Measurements from ENCODE around the gene TICAM2. TPM values are rescaled to one million over a fixed set of nuclear protein-coding genes. Genes with fewer than 3 reads are reported as not detected.
A peak's percentile ranks its signal among the peaks of the same experiment; 100 is the strongest.

The TICAM2 gene
- total RNA-seq, 2 donors from 2014 or later: 1.9 TPM

GRCh38 chr5:115553082-115553481, 49.2 kb downstream of the TICAM2 start:
- intact Hi-C loops (cut with DNase I): no loop called here
- Histone ChIP-seq H3K4me1 (replicated peaks) (no peaks in the 10 kb centered on the region), H3K4me3 (no peak overlapping the region), H3K27me3 (replicated peaks; ENCODE audit: insufficient read depth) (no peaks in the 10 kb centered on the region), H3K27ac (no peak overlapping the region), H3K36me3 (no peaks in the 10 kb centered on the region), H3K9me3 (no peaks in the 10 kb centered on the region)
- no peak for TF ChIP-seq POLR2A (IDR thresholded peaks at IDR 0.05)
- TF ChIP-seq POLR2AphosphoS5 (IDR thresholded peaks at IDR 0.05): no peak
- TF ChIP-seq, protein P1, sequence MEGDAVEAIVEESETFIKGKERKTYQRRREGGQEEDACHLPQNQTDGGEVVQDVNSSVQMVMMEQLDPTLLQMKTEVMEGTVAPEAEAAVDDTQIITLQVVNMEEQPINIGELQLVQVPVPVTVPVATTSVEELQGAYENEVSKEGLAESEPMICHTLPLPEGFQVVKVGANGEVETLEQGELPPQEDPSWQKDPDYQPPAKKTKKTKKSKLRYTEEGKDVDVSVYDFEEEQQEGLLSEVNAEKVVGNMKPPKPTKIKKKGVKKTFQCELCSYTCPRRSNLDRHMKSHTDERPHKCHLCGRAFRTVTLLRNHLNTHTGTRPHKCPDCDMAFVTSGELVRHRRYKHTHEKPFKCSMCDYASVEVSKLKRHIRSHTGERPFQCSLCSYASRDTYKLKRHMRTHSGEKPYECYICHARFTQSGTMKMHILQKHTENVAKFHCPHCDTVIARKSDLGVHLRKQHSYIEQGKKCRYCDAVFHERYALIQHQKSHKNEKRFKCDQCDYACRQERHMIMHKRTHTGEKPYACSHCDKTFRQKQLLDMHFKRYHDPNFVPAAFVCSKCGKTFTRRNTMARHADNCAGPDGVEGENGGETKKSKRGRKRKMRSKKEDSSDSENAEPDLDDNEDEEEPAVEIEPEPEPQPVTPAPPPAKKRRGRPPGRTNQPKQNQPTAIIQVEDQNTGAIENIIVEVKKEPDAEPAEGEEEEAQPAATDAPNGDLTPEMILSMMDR (IDR thresholded peaks at IDR 0.05): no peak
- DNase-seq (ENCODE audit: low spot score): no peak
- WGBS: 97% methylated on average over 4 of the region's 4 CpGs

GRCh38 chr5:115551415-115551814, 50.9 kb downstream of the TICAM2 start:
- DNase-seq (ENCODE audit: low spot score): no peak
- Histone ChIP-seq H3K36me3 (no peaks in the 10 kb centered on the region), H3K4me1 (replicated peaks) (no peaks in the 10 kb centered on the region), H3K9me3 (no peaks in the 10 kb centered on the region), H3K27ac (no peak overlapping the region), H3K4me3 (no peak overlapping the region), H3K27me3 (replicated peaks; ENCODE audit: insufficient read depth) (no peaks in the 10 kb centered on the region)
- WGBS: 82% methylated on average over 4 of the region's 4 CpGs
- intact Hi-C loops (cut with DNase I): no loop called here
- TF ChIP-seq POLR2A (IDR thresholded peaks at IDR 0.05): no peak
- TF ChIP-seq, protein P1 (IDR thresholded peaks at IDR 0.05): no peak
- no peak for TF ChIP-seq POLR2AphosphoS5 (IDR thresholded peaks at IDR 0.05)

DNA sequence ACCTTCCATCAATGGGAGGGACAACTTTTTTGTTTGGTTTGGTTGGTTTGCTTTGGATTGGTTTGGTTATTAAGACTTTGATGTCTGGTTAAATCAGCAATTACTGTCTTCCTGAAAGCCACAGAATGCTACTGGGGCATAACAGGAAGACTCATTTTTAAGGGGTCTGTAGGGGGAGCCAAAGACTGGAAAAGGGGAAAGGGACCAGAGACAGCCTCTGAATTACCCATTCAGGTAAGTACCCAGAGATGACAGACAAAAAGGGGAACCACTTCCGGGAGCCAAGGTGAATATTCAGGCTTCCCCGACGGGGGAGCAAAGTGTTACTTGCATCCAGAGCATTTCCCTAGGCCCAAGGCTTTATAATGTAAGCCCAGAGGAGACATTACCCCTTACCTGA, 53.1 kb downstream of the TICAM2 start:
- H3K36me3 ChIP-seq: no peaks in the 10 kb centered on the region
- H3K27ac ChIP-seq: no peak overlapping the region
- TF ChIP-seq POLR2A (IDR thresholded peaks at IDR 0.05): no peak
- no peak for TF ChIP-seq POLR2AphosphoS5 (IDR thresholded peaks at IDR 0.05)
- TF ChIP-seq, protein P1 (IDR thresholded peaks at IDR 0.05): no peak
- 80% methylated on average over 3 of the region's 3 CpGs for WGBS
- H3K4me1 ChIP-seq (replicated peaks): no peaks in the 10 kb centered on the region
- H3K27me3 ChIP-seq (replicated peaks; ENCODE audit: insufficient read depth): no peaks in the 10 kb centered on the region
- intact Hi-C loops (cut with DNase I): loop anchor here (10.0 kb wide), 2 partner anchors 76 to 296 kb away; partner anchors contain the start of genes AP3S1, ATG12 and TMED7
- H3K4me3 ChIP-seq: no peak overlapping the region
- no peaks in the 10 kb centered on the region for H3K9me3 ChIP-seq
- DNase-seq (ENCODE audit: low spot score): no peak

DNA sequence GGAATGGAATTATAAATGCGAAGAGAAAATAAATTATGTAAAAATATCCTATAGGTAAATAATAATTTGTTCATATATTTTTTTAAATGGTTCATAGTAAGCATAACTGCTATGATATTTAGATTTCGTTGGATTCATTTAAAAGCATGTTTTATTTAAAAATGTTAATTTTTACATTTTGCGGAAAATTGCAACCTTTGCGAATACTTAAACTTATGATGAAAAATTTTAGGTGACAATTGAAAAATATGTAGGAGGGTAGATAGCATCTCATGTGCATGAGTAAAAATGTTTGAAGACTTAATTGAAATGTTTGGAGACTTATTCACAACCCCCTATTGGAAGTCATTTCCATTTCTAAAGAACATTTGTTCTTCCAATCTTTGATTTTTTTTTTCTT, 53.6 kb downstream of the TICAM2 start:
- Histone ChIP-seq H3K27me3 (replicated peaks; ENCODE audit: insufficient read depth) (no peaks in the 10 kb centered on the region), H3K4me3 (no peak overlapping the region), H3K36me3 (no peaks in the 10 kb centered on the region), H3K9me3 (no peaks in the 10 kb centered on the region), H3K27ac (no peak overlapping the region), H3K4me1 (replicated peaks) (no peaks in the 10 kb centered on the region)
- intact Hi-C loops (cut with DNase I): loop anchor here (10.0 kb wide), 2 partner anchors 76 to 296 kb away; partner anchors contain the start of genes AP3S1, ATG12 and TMED7
- TF ChIP-seq POLR2AphosphoS5 (IDR thresholded peaks at IDR 0.05): no peak
- TF ChIP-seq POLR2A (IDR thresholded peaks at IDR 0.05): no peak
- TF ChIP-seq, protein P1 (IDR thresholded peaks at IDR 0.05): no peak
- 96% methylated on average over 4 of the region's 4 CpGs for WGBS
- DNase-seq (ENCODE audit: low spot score): no peak

- Histone ChIP-seq H3K27ac (peak overlapping the region; percentile 65 to 99), H3K27me3 (replicated peaks; ENCODE audit: insufficient read depth) (no peaks in the 10 kb centered on the region), H3K9me3 (no peaks in the 10 kb centered on the region), H3K36me3 (no peaks in the 10 kb centered on the region), H3K4me1 (replicated peaks) (no peaks in the 10 kb centered on the region), H3K4me3 (peak overlapping the region in 1 of 2 donors; percentile 3)
- no peak for DNase-seq (ENCODE audit: low spot score)
- TF ChIP-seq POLR2A (IDR thresholded peaks at IDR 0.05): no peak
- no peak for TF ChIP-seq POLR2AphosphoS5 (IDR thresholded peaks at IDR 0.05)
- TF ChIP-seq, protein P1 (IDR thresholded peaks at IDR 0.05): no peak
- intact Hi-C loops (cut with DNase I): loop anchor here (10.0 kb wide), 2 partner anchors 79 to 299 kb away; partner anchors contain the start of genes AP3S1, ATG12 and TMED7
- 96% methylated on average over 9 of the region's 9 CpGs for WGBS
Measured at GRCh38 chr5:115545351-115545882, 56.9 kb downstream of the TICAM2 start.
